Left renal pelvis (tissue), 4 donors: ENCODE data around the gene CAMTA1. TPM values are rescaled to one million over a fixed set of nuclear protein-coding genes. Genes with fewer than 3 reads are reported as not detected.

Experiments used
- DNase-seq, 4 donors: peaks; one replicate each; pipeline ENCODE4 v3.0.0-alpha.2; 2013; ENCODE audit warnings: low read depth in 4 of 4, low spot score in 3 of 4
- polyA plus RNA-seq, 4 donors: library from polyadenylated mRNA; unstranded; fragments of 120-200 nt; gene quantifications; one replicate each; pipeline ENCODE4 v1.2.1, GENCODE V29; 2013; ENCODE audit not compliant: insufficient read length in 4 of 4

Gene CAMTA1
- polyA plus RNA-seq, 4 donors: 50.7 to 99.9 (median 87.8) TPM

DNA sequence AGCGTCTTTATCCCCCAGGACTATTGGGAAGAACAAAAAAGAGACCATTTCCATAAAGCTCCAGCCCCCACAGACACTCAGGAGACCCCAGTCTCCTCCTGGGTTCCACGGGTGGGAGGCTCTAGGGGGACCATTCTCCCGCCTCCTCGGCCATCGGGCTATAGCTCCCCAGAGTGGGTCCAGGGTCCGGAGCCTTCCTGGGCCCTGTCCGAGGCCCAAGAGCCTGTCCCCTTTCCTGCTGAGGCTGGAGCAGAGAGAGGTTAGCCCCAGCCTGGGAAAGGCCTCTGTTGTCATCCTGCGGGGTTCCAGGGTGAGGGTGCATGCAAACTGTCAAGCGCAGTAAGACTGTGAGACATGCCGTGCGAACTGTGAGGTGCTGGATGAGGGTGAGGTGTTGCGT lies 166.3 kb downstream of the CAMTA1 start:
- DNase-seq: no peak

DNA sequence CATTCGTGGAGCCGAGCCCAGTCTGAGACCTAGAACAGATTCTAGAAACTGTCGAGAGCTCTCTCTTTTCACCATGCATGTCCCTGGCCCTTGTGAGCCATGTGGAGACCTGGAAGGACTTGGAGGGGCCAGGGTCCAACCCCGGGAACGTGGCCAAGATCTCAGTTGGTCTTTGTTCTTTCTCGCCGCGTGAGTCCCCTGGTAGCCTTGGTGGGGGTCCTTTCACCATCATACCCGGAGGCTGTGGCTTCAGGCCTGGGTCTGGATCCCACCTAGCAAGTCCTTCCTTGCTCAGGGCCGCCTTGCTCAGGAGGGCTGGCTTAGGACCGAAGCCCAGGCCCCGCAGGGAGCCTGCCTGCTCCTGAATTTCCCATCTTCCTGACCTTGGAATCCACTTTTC lies 168.0 kb downstream of the CAMTA1 start:
- DNase-seq: no peak

DNA sequence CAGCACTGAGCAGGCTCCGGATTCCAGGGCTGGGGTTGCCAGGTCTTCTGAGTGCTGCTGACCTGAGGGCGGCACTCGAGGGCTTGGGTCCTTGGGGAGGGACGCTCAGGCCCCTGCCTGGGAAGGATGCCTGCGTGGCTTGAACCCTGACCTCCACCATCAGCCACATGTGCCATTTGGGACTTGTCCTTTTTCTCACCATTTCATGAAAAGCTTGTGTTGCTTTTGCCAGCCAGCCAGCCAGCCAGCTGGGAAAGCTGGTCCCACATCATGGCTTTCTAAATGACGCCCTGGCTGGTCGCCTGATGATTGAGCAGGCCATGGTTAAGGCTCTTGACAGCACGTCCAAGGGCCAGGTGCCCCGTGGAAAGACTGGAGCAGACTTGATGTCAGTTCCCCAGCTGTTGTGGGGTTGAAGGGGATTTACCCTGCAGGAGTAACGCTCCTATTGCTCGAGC lies 168.7 kb downstream of the CAMTA1 start:
- DNase-seq: no peak

- DNase-seq: no peak
Observed at GRCh38 chr1:6954591-6954990, 169.3 kb downstream of the CAMTA1 start.

DNA sequence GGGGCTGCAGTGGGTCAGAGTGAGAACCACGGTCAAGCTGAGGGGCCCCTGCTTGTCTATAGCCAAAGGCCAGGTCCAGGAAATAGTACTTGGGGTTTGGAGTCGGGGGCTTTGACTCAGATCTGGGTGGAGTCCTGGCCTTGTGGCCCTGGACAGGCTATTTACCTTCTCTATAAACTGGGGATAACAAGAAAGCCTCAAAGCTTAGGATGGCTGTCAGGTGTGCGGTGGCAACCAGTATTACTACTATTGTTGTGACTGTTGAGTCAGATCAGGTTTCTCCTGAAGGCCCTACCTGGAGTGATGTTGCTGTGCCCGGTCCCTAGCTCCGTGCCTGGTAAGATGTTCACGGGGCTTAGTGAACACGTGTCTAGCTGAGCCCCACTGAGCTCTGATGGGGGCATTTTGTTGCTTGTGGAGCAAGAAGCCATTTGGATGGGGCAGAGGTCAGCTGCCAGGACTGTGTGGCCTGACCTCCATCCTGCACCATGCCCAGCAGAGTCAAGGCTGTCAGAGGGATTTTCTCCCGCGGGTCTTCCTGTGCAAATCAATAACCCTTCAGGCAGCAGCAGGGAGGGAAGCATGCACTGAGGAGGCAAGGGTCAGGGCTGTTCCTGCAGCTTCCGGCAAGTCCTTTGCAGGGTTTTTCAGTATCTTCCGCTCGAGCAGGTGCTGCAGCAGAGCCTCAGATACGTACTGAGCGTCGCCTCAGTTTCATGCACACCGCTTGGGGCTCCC lies 170.3 kb downstream of the CAMTA1 start:
- DNase-seq: no peak

DNA sequence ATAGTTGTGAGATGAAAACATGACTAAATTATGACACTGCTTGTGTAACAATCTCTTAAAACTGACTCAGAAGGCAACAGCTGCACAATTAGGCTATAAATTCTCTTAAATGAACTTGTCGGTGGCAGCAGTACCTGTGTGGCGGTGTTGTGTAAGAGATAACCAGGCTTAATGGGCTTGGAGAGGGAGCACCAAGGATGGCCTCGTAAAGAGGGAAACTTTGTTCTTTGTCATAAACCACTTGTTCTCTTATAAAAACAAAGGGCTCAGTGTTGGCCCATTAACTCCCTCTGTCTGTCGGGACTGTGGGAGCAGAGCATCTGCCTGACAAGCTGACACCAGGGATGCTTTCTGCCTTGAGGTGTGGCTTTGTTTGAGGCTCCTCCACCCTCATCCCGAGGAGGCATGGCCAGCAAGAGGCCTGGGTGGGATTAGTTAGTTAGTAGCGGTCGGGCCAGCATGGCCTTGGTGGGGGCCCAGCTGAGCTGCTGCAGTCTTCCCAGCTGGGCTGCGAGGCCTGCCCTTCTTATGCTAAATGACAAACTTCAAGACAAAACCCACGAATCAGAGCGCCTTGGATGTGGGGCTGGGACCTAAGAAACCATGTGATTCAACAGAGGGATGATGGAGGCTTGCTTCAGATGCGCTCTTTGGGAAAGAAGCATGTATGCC lies 171.4 kb downstream of the CAMTA1 start:
- no peak for DNase-seq

GRCh38 chr1:6957341-6957740 lies 172.1 kb downstream of the CAMTA1 start:
- no peak for DNase-seq

DNA sequence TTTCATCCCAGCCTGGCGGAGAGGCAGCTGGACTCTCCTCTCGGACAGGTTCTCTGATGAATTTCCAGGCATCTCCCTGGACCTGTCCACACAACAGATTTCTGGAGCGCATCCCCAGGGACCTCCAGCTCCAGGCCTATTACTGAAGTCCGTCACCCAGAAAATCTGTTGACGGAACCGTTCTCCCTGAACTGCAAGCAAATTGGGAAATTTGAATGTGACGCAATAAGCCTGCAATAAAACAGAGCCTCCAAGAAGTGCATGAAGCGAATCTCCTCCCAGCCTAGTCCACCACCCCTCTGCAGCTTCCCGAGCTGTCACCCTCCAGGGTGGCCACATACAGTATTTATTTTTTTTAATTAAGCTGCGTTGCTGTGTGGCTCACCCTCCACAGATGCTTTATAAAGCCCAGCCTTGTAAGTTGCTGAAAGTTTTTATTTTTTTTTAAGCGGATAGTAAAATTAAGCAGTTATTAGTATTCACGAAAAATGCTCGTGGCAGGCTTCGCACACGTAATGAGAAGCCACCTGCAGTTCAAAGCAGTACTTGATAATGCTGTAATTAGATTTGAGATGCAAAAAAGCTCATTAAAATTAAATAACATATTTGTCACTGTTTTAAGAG lies 173.3 kb downstream of the CAMTA1 start:
- no peak for DNase-seq

- no peak for DNase-seq
Observed at GRCh38 chr1:6959491-6959890, 174.2 kb downstream of the CAMTA1 start.

DNA sequence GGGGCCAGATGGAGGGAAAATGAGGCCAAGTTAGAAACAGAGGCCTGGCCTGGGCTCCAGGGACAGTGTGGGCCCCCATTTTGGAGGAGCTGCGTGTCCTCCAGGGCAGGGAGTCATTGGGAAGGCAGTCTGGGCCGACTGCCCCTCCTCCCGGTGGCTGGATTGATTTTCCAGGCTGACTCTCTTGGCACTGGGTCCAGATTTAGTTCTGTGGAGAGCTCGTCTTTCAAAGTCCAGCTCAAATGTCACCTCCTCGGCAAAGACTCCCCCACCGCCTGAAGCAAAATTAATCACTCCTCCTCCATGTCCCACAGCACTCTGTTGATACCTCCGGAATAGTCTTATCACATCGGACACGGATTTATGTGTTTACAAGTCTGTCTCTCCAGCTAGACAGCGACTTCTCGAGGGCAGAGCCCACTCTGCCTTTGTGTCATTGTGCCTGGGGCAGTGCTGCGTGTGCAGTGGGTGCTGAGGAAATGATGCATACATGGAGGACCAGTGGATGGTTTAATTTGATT lies 175.1 kb downstream of the CAMTA1 start:
- no peak for DNase-seq

DNA sequence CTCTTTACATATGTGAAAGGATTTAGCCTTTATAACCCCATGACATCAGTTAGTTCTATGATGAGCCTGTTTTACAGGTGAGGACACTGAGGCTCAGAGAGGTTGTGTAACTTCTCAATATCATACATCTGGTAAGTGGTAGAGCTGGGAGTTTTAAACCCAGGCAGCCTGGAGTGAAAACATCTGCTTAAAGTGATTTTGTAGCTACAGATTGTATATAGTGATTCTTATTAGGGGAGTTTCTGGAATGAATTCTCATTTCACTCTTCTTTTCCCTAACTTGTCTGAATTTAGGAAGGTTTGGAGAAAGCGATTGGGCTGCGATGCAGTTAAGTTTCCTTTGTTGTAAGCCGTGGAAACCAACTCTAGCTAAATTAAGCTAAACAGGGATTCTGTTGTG lies 175.6 kb downstream of the CAMTA1 start:
- DNase-seq: no peak

- no peak for DNase-seq
Observed at GRCh38 chr1:6961289-6961688, 176.0 kb downstream of the CAMTA1 start.

DNA sequence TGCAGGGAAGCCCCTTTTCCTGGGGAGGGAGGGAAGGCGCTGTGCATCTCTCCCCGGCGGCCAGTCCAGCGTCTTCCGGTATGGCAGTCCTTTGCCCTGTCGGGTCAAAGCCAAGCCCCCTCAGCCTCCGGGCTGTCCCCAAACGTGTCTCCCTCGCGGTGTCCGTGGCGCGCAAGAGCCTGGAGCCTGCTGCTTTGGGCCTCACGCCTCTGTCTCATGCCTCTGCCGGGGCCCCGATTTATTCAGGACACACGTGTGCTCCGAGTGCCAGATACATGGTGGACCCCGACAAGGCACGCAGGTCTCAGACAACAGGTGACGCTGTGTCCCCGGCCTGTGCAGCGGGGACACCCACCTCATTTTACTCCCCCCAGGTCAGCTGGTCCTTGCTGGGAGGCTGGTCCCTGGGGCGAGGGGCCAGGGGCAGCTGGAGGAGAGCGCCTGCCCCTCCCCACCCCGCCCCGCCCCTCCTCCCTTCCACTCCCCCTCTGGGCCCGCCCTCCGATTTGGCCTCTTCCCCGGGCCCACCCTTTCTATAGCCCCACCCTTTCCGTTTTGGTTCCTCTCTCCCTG lies 176.7 kb downstream of the CAMTA1 start:
- DNase-seq: no peak

DNA sequence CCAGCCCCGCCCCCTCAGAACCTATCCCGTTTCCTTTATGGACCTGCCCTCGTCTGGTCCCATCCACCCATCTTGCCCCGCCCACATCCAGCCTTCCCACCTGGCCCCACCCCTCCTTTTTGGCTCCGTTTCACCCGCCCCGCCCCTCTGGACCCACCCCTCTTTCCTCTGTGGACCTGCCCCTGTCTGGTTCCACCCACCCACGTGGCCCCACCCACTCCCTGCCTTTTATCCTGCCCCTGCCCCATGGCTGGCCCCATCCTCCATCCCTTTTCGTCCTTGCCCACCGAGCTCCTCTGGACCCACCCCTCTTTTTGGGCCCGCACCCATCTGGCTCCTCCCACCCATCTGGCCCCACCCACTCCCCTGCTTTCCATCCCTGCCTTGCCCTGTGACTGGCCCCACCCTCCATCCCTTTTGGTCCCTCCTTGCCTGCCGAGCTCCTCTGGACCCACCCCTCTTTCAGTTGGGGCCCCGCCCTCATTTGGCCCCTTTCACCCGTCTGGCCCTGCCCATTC lies 177.3 kb downstream of the CAMTA1 start:
- no peak for DNase-seq

GRCh38 chr1:6962996-6963911 lies 178.0 kb downstream of the CAMTA1 start:
- DNase-seq: peak in 1 of 4 donors; percentile 53

DNA sequence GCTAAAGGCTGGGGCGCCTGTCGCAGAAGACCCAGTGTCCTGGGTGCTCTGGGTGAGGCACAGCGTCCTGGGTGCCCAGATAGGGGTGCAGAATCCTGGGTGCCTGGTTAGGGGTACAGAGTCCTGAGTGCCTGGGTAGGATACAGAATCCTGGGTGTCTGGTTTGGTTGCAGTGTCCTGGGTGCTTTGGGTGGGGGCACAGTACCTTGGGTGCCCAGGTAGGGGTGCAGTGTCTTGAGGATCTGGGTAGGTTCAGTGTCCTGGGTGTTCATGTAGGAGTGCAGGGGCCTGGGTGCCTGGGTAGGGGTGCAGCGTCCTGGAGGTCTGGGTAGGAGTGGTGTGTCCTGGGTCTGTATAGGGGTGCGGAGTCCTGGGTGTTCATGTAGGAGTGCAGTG lies 178.7 kb downstream of the CAMTA1 start:
- no peak for DNase-seq

- DNase-seq: no peak
Observed at GRCh38 chr1:6965083-6965934, 180.1 kb downstream of the CAMTA1 start.

- no peak for DNase-seq
Observed at GRCh38 chr1:6965935-6966241, 180.6 kb downstream of the CAMTA1 start.

GRCh38 chr1:6966326-6966725 lies 181.1 kb downstream of the CAMTA1 start:
- DNase-seq: no peak
